ENCODE measurements around the gene TMEM175.

DNA sequence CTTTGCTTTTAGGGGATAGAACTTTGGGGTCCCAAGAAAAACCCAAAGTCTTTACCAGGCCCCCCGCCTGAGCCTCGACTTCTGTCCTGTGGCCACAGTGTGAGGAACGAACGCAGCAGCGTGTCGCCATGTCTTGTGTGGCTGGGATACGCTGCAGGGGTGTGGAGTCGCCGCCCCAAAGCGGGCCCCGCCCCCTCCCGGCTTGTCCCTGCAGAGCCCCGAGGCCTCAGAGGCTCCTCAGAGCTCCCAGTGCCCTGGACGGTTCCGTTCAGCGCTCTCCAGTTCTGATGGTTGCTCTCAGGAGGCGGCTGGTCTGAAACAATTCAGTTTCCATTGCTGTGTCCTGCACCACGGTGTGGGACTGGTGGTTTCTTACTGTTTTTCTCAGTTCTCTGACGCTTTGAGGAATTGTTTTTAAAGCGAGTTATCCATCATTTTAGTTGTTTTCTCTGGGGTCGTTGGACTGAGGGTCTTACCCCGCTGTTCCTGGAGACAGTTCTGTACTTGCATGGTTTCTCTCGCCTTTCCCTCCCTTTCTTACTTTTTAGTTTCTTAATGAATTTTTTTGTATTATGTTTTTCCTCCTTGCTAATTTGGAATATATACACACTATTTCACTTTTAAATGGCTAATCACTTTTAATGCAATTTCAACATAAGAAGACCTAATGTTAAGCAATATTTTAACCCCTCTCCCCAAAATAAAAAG lies 53.0 kb downstream of the TMEM175 start:
- TF ChIP-seq POLR2A (IDR thresholded peaks at IDR 0.05): no peak
- TF ChIP-seq, protein P1, sequence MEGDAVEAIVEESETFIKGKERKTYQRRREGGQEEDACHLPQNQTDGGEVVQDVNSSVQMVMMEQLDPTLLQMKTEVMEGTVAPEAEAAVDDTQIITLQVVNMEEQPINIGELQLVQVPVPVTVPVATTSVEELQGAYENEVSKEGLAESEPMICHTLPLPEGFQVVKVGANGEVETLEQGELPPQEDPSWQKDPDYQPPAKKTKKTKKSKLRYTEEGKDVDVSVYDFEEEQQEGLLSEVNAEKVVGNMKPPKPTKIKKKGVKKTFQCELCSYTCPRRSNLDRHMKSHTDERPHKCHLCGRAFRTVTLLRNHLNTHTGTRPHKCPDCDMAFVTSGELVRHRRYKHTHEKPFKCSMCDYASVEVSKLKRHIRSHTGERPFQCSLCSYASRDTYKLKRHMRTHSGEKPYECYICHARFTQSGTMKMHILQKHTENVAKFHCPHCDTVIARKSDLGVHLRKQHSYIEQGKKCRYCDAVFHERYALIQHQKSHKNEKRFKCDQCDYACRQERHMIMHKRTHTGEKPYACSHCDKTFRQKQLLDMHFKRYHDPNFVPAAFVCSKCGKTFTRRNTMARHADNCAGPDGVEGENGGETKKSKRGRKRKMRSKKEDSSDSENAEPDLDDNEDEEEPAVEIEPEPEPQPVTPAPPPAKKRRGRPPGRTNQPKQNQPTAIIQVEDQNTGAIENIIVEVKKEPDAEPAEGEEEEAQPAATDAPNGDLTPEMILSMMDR (IDR thresholded peaks at IDR 0.05): no peak
